Midbrain (tissue), 1 donor: ENCODE measurements around the gene SYP.
"Not testable (repeated sequence)": the region's sequence is repeated elsewhere in the genome, so short reads cannot be mapped to it uniquely, and the experiment has no call there.

Source experiments
- DNase-seq: peaks from one replicate; lab custom pipeline; 2025; lab: John Stamatoyannopoulos, UW

The SYP gene

DNA sequence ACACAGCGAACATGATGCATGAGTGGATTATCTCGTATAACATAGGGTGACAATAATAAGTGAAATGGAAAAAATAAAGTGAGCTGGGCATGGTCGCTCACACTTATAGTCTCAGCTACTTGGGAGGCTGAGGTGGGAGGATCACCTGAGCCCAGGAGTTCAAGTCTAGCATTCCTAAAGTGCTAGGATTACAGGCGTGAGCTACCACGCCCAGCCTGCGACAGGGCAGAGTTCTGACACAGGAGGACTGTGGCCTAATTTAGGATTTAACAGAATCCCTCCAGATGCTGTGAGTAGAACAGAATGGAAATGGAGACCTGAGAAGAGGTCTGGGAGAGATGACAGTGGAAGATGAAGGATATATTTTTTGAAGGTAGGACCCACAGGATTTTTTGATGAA is 10.4 kb downstream of the SYP start:
- no peak for DNase-seq

GRCh38 chrX:49188468-49189076 is 11.4 kb downstream of the SYP start:
- no peak for DNase-seq

DNA sequence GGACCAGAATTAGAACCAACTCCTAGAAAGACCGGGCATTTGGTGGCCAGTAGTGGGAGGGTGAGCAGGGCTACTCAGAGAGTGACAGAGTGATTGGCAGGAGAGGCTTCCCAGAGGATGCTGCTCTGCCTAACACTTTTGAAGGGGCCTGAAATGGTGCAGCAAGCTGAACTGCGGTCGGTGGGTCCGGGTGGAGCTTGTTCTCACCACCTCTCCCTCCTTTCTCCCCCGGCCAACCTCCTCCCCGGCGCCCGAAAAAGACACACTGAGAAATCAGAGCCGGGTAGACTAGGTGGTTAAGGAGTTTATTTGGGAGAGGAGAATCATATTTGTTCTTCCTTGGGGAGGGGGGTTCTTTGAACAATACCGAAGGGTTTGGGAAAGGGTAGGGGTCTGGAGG is 12.5 kb downstream of the SYP start:
- no peak for DNase-seq

DNA sequence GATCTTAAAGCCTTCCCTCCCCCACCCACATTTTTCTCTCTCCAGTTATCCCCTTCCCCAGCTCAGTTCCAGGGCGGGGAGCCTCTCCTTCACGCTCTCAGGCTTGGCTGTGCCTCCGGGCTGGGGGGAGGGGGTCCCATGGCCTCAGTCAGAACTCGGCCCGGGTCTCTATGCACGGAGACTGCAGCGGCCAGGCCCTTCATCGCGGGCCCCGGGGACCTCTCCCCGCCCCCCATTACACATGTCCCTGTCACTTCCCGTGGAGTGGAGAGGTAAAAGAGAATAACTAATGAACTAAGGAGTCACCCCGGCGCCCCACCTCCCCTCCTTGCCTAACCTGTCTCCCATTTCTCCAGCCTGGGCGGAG is 13.0 kb downstream of the SYP start:
- DNase-seq = no peak

DNA sequence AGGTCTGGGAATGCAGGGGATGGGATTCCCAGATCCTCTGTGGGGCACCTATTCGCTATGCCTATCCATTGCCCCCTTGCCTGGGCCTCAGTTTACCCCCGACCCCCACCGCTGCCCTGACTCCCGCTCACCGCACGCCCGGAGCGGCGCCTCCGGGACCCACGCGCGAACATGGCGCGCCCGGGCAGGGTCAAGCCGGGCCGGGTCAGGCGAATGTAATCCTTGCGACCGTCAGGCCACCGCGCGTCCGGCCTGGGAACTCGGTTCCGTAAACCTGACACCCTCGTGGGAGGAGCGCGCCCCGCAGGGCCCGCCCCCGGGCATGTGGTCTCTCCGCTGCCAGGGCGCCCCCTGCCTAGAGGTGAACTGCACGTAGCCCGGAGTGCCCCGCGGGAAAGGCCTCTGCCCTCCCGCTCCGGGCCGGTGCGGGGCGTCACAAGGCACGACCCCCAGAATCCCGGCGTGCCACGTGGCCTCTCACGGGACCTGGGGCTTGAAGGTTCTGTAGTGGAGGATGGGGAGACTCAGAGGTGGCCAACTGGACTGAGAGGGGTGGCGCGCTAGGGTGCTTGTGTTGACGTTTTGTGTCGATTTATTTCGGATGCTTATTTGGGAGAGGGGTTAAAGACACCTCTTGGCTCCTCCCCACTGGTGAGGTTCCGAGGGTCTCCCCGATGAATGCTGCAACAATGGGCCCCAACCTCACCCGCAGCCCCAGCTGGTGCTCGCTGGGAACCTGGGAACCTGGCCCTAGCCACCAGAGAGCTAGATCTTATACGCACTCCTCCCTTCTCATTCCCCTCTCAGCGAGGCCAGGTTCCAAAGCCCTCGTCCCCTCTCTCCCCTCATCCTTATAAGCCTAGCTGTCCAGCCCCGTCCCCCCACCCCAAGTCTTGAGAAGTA is 13.6 kb downstream of the SYP start, which contains the start of gene PRICKLE3:
TSS of gene PRICKLE3 (minus strand) at position 249 of the 903 bp plus-strand sequence. CDS start at position 173, 76 bp downstream.
- DNase-seq = no peak

DNA sequence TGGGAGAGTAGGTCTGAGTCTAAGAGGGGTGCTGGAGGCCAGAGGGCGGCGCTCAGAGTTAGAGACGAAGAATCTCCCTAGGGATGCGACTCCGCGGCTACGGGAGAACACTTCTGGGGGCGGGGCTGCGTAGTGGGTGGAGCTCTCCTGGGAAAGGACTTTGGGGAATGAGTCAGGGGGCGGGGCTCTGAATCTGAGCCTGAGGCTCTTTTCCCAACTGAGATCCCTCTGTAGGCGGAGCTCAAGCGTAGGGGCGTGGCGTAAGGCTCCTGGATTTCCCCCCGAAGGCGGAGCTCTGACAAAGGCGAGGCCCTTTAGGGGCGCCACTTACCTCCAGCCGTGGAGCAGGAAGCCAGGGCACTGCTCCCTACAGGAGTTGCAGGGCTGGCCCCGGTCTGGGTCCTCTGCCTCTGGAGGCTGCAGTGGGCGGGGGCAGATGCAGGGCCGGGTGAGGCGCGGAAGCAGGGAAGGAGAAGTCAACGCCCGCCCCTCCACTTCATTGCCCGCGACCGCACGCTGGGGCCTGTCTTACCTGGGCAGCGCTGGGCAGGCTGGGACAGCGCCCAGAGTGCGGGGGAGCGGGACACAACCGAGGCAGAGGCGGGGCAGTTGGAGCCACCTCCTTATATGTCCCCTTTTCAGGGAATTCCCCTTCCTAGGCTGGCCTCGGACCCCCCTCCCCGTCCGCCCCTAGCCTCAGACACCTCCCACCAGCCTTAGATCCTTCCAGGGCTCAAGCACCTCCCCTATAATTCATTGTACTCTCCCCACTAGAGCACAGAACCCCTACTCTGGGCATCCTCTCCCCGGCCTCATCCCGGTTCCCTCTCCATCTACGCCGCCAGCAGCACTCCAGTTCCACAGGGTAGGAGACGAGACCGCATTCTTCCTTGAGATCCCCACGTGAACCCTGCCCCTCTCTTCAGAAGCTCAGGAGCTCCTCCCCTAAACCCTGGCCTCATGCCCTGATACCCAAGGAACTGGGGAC is 15.4 kb downstream of the SYP start:
- DNase-seq = no peak

DNA sequence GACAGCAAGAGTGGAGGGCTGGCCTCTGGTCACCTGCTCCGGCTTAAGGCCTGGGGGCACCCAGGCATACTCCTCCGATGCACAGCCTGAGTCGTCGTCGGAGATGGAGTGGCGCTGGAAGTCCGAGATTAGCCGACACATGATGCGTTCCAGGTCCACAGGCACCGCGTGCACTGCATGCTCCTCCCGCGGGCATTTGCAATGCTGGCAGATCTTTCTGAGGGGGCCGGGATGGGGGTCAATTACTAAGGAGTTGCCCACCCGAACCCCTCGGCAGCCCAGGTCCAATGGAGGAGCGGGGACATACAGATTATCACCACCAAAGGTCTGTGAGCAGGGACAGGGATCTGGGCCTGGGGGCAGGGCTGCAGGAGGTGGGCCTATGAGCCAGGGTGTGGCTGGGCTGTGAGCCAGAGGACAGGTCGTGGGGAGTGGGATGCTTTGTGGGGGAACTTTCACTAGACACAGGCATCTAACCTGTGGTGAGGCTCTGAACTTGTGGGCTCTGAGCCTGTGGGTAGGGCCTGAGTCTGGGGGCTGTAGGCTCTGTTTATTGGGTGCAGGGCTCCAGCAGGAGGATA is 16.2 kb downstream of the SYP start:
- DNase-seq = no peak

DNA sequence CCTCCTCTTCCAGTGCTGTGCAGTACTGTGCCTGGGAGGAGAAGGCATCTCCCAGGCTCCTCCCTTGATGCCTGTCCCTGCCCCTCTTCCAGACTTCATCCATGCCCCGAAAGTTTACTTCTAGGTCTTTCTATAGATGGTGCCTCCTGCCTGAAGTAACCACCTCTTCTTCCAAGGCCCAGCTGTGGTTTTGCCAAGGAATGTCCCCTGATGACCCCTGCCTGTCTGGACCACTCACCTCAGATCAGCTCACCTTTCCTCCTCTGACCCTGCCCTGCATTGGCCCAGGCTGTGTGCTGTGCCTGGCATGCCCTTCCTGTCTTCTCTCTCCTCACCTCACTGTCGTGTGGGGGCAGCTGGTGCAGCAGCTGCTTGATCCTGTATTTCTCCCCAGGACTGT is 20.6 kb downstream of the SYP start:
- DNase-seq = no peak

DNA sequence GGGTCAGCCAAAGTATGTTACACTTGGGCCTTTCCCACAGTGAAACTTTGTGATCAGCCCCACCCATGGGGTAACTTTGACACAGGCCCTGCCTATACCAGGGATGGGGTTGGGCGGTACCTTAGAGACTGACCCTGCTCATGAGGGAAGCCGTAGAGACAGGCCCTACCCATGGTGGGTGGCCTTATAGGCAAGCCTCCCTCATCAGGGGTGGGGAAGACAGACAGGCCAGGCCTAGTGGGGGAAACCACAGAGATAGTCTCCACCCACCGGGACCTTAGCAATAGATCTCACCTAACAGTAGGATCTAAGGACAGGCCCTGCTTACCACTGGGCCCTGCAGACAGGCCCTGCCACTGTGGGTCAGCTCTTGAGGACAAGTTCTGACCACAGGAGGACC is 21.5 kb downstream of the SYP start:
- DNase-seq = no peak

DNA sequence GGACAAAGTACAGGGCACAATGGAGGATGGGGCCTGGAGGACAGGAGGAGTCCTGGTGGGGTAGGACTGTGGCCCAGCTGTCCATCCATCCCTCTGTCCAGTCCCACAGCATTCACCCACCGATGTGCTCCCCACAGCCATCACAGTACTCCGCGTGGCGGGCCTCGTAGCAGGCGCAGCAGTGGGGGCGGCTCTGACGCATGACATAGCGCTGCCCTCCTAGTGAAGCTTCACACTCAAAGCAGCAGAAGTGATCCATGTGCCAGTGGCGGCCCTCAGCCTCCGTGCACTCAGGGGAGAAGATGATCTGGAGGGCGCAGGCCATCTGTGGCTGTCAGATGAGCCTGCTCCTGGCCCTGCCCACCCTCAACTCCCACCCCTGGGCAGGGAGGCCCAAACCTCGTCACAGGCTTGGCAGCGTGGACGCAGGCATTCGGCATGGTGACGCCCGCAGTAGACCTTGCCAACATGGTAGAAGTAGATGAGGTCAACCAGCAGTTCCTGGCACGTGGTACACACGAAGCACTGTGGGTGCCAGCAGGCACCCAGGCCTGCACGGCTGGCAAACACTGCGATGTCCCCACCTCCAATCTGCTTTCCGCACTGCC is 22.0 kb downstream of the SYP start:
- no peak for DNase-seq

DNA sequence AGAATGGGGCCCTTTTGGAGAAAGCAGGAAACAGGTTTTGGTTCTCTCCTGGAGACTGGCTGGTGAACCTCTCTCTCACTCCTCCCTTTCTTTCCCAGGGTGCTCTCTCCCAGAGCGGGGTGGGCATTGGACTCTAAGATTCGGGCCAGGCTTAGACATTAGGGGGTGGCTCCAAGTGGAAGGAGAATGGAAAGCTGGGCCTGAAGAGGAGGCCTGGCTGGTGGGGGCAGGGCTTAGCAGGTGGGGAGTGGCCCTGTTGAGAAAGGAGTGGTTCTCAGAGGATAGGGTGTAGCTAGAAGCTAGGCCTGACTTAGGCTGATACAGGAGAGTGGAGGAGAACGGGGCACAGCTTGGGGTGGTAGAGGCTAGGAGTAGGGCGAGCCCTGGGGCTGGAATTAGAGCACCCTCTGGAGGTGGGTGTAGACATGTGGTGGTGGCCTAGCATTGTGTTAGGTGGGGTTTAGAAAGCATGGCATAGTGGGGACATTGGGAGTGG is 22.6 kb downstream of the SYP start:
- DNase-seq = no peak

DNA sequence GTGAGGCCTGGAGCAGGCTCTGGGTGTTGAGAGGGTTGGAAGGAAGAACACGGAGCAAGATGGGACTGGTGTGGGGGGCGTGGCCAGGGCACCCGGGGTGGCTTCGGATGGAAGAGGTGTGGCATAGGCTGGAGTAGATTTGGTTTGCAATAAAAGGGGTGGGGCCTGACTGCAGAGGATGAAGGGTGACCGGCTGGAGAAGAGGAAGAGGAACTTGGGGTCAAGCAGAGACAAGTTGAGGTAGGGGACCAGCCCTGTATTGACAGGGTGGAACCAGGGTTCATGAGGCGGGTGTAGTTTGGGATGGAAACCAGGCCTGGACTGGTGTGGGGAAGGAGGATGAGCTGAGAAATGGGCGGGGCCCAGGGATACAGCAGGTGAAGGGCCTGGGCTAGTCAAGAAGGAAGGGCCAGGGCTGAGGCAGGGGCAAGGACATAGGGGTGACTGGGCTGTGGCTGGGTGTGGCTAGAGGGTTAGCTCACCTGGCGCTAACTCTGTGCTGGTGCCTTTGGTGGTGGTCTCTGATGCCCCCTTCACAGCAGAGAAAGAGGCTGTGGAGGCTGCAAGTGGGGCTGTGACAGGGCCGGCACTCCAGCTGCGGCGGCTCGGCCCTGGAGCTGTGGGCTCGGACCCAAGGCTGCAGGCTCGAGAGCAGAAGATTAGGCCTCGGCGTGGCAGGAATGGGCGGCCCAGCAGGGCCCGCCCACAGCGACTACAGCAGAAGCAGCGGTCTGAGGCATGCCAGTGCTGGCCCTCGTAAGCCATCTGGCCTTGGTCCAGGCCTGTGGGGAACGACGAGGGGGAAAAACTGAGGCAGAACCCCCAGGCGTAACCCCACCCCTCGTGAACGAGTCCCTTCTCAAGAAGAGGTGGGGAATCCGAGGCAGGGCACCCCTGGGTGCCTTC is 23.3 kb downstream of the SYP start:
- DNase-seq = no peak

GRCh38 chrX:49175435-49176274 is 24.3 kb downstream of the SYP start:
- DNase-seq = no peak

- DNase-seq = no peak
These were observed 25.3 kb downstream of the SYP start for GRCh38 chrX:49174723-49175122.

DNA sequence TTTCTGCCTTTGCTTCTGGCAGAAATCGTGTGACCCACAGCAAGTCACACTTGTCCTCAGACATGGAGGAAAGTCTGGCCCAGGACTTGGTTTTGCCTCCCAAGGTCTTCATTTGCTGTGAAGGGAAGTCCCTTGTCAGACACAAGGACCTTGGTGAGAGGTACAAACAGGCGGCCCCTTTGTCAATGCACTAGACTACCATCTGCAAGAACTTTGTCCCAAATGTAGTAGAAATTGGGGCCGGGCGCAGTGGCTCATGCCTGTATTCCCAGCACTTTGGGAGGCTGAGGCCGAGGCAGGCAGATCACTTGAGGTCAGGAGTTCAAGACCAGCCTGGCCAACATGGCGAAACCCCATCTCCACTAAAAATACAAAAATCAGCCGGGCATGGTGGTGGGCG is 26.4 kb downstream of the SYP start:
- DNase-seq = not testable (repeated sequence)

DNA sequence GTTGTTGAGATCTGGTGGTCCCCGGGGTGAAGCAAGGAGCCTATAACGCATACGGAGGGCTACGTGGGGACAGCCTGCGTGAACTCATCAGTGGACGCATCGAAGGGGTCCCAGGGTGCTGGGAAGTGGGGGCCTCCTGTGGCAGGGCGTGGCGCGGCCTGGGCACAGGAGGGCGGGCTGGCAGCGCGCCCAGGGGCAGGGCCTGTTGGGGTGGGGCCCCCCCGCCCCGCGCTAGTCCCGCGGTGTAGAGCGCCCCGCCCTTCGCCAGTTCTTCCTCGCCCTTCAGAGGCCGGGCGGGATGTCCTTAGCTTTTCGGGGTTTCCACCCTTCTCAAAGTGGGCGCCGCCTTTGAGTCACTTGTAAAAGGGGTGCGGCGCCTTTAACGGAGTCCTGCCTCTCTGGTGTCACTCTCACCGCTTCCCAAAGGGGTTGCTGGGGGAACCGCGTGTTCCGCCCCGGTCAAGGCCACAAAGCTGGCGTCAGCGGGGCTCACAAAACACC is 27.7 kb downstream of the SYP start:
- DNase-seq = no peak

DNA sequence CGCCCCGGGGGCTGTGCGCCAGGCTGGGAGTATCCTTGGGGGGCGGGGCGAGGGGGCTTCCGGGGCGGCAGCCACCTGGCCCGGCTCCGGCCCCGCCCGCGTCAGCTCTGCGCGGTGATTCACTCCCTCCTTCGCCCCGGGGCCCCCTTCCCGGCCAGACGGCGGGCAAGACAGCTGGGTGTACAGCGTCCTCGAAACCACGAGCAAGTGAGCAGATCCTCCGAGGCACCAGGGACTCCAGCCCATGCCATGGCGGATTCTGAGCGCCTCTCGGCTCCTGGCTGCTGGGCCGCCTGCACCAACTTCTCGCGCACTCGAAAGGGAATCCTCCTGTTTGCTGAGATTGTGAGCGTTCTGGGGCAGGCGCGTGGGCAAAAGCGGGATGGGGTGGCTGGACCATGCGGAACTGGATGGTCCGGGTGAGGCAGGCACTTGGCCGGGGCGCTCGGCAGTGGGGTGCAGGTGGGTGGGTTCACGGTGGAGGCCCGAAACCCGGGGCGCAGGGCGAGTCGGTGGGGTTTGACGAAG is 28.2 kb downstream of the SYP start, which contains the start of gene PLP2:
TSS of gene PLP2 (plus strand) at position 147 of the 528 bp plus-strand sequence. CDS start at position 250, 103 bp downstream.
- DNase-seq = no peak

GRCh38 chrX:49167740-49168108 is 32.3 kb downstream of the SYP start:
- DNase-seq = no peak
